Sigmoid colon (tissue), 7 donors: ENCODE measurements around the gene KSR1. TPM values are rescaled to one million over a fixed set of nuclear protein-coding genes. Genes with fewer than 3 reads are reported as not detected.

ENCODE experiments used
- DNase-seq: peaks from one replicate; pipeline ENCODE4 v3.0.0-alpha.2; 2019
- H3K27ac ChIP-seq, 4 donors: fragments of 200-600 bp; sonication (generic); one replicate each; pipeline ENCODE4 v1.5.1; 2016 to 2019; ENCODE audit warnings: mild to moderate bottlenecking in 1 of 4
- H3K27me3 ChIP-seq, 3 donors: fragments of 200-600 bp; sonication (generic); one replicate each; pipeline ENCODE4 v1.5.1; 2019; ENCODE audit warnings: mild to moderate bottlenecking in 1 of 3
- H3K36me3 ChIP-seq, 4 donors: fragments of 200-600 bp; sonication (generic); one replicate each; pipeline ENCODE4 v1.5.1; 2016 to 2019
- H3K4me1 ChIP-seq, 4 donors: fragments of 200-600 bp; sonication (generic); one replicate each; pipeline ENCODE4 v1.5.1; 2017 to 2019
- H3K4me3 ChIP-seq, 4 donors: fragments of 200-600 bp; sonication (generic); one replicate each; pipeline ENCODE4 v1.5.1; 2017 to 2019; ENCODE audit warnings: mild to moderate bottlenecking in 2 of 4, moderate library complexity in 1 of 4
- H3K9me3 ChIP-seq, 4 donors: fragments of 200-600 bp in 3 of 4; sonication (generic) in 3 of 4; one replicate each; pipeline versions ENCODE4 v1.5.1 to v1.6.1; 2013 to 2019
- CTCF ChIP-seq, 4 experiments: fragments of 450-650 bp in 3 of 4; fragments of 200-600 bp in 1 of 4; IDR thresholded peaks; one replicate each; pipeline ENCODE4 v1.5.1; 2016 to 2019; ENCODE audit warnings: antibody characterized with exemption in 4 of 4, mild to moderate bottlenecking in 3 of 4, moderate library complexity in 2 of 4
- EP300 ChIP-seq, 4 donors: sonication (generic); formaldehyde crosslinking; IDR thresholded peaks; one replicate each; pipeline ENCODE4 v1.6.1; 2017; ENCODE audit warnings: antibody characterized with exemption in 4 of 4
- POLR2A ChIP-seq, 2 donors: fragments of 450-650 bp; IDR thresholded peaks; one replicate each; pipeline ENCODE4 v1.6.1; 2016; ENCODE audit warnings: antibody characterized with exemption in 2 of 2, mild to moderate bottlenecking in 2 of 2, moderate library complexity in 2 of 2
- POLR2AphosphoS5 ChIP-seq, 4 donors: sonication (generic); formaldehyde crosslinking; IDR thresholded peaks; one replicate each; pipeline ENCODE4 v1.6.1; 2017; ENCODE audit warnings: antibody characterized with exemption in 4 of 4
- WGBS, 2 donors: extraction: QIAGEN DNeasy Blood & Tissue Kit; methylation state at CpG; one replicate each; pipeline ENCODE4 v1.1.7; 2013; 5-methylcytosine and 5-hydroxymethylcytosine counted together
- intact Hi-C: fragments of 100-400 bp; cut with DNase I; formaldehyde crosslinking; loops from one replicate; pipeline ENCODE4 v1.15.1; 2023
- polyA plus RNA-seq, 3 donors: library from polyadenylated mRNA; stranded (reverse); fragments of 200-250 nt; gene quantifications; one replicate each; pipeline ENCODE4 v1.2.3, GENCODE V29; 2013
- total RNA-seq, 4 donors: library from RNA; depleted of rRNA; stranded (reverse); fragments of >200 nt; gene quantifications; one replicate each; pipeline ENCODE4 v1.1.0, GENCODE V29; 2016
- donor health status: healthy with polysubstance abuse.
- donor health status: Bipolar disorder and iron deficiency.
- donor health status: healthy.

Gene KSR1
- total and polyA plus RNA-seq, 7 donors: 4.2 to 25.8 (median 18.2) TPM

GRCh38 chr17:27491713-27492190 lies 35.5 kb downstream of the KSR1 start:
- no peak for DNase-seq
- Histone ChIP-seq H3K9me3 (no peaks in the 10 kb centered on the region), H3K27me3 (no peaks in the 10 kb centered on the region), H3K27ac (no peak overlapping the region), H3K4me1 (peaks cover 0 to 40% (median 24%) of the 10 kb centered on the region in 4 donors), H3K4me3 (no peak overlapping the region), H3K36me3 (no peaks in the 10 kb centered on the region)
- TF ChIP-seq POLR2A (IDR thresholded peaks at IDR 0.05) (no peak), EP300 (IDR thresholded peaks at IDR 0.05) (no peak), POLR2AphosphoS5 (IDR thresholded peaks at IDR 0.05) (no peak), CTCF (IDR thresholded peaks at IDR 0.05) (no peak)
- intact Hi-C loops: no loop called here
- 76 to 81% methylated on average over 12 of the region's 12 CpGs for WGBS, 2 donors

- Histone ChIP-seq H3K4me1 (peaks cover 0 to 39% (median 21%) of the 10 kb centered on the region in 4 donors), H3K4me3 (no peak overlapping the region), H3K9me3 (no peaks in the 10 kb centered on the region), H3K27me3 (no peaks in the 10 kb centered on the region), H3K36me3 (no peaks in the 10 kb centered on the region), H3K27ac (no peak overlapping the region)
- intact Hi-C loops: no loop called here
- 92 to 95% methylated on average over 3 of the region's 3 CpGs for WGBS, 2 donors
- no peak for TF ChIP-seq CTCF (IDR thresholded peaks at IDR 0.05)
- no peak for TF ChIP-seq EP300 (IDR thresholded peaks at IDR 0.05)
- TF ChIP-seq POLR2AphosphoS5 (IDR thresholded peaks at IDR 0.05): no peak
- no peak for TF ChIP-seq POLR2A (IDR thresholded peaks at IDR 0.05)
- DNase-seq: no peak
Observed at GRCh38 chr17:27492470-27492869, 36.2 kb downstream of the KSR1 start.

- Histone ChIP-seq H3K4me1 (peaks cover 0 to 37% (median 21%) of the 10 kb centered on the region in 4 donors), H3K4me3 (no peak overlapping the region), H3K36me3 (no peaks in the 10 kb centered on the region), H3K27me3 (no peaks in the 10 kb centered on the region), H3K27ac (no peak overlapping the region), H3K9me3 (no peaks in the 10 kb centered on the region)
- no peak for DNase-seq
- intact Hi-C loops: no loop called here
- WGBS, 2 donors: 53 to 71% methylated on average over 4 of the region's 4 CpGs
- TF ChIP-seq CTCF (IDR thresholded peaks at IDR 0.05) (no peak), POLR2A (IDR thresholded peaks at IDR 0.05) (no peak), POLR2AphosphoS5 (IDR thresholded peaks at IDR 0.05) (no peak), EP300 (IDR thresholded peaks at IDR 0.05) (no peak)
Observed at GRCh38 chr17:27493088-27493487, 36.8 kb downstream of the KSR1 start.

- Histone ChIP-seq H3K4me1 (peaks cover 0 to 24% (median 11%) of the 10 kb centered on the region in 4 donors), H3K27me3 (no peaks in the 10 kb centered on the region), H3K4me3 (no peak overlapping the region), H3K27ac (peak overlapping the region in 3 of 4 donors; percentile 11 to 66 (median 27)), H3K36me3 (no peaks in the 10 kb centered on the region), H3K9me3 (no peaks in the 10 kb centered on the region)
- peak; percentile 83 for DNase-seq
- 16 to 65% methylated on average over 19 of the region's 19 CpGs for WGBS, 2 donors
- intact Hi-C loops: no loop called here
- TF ChIP-seq CTCF (IDR thresholded peaks at IDR 0.05) (peak in 1 of 4 experiments; percentile 37), EP300 (IDR thresholded peaks at IDR 0.05) (no peak)
Observed at GRCh38 chr17:27494192-27495091, 38.2 kb downstream of the KSR1 start.
